GM12892 (cell line): Measurements from ENCODE around the gene ADGRL1.

ENCODE experiments used
- POLR2A ChIP-seq: IDR thresholded peaks from 2 replicates; pipeline ENCODE4 v1.6.1; 2011; ENCODE audit warnings: low read depth, low read length, control low read depth
- POLR2AphosphoS5 ChIP-seq: IDR thresholded peaks from 2 replicates; pipeline ENCODE4 v1.6.1; 2011; ENCODE audit warnings: low read depth, low read length, control low read depth
- TAF1 ChIP-seq: IDR thresholded peaks from 2 replicates; pipeline ENCODE4 v1.6.1; 2011; ENCODE audit warnings: low read depth, mild to moderate bottlenecking, control low read depth, low read length, borderline replicate concordance

GRCh38 chr19:14214580-14214979, 8.6 kb upstream of the ADGRL1 start:
- TF ChIP-seq POLR2A (no peak), TAF1 (no peak), POLR2AphosphoS5 (no peak)
